DND-41 (cell line): ENCODE data around the gene TMEM132C.

Experiments
- EZH2 ChIP-seq: IDR thresholded peaks from 3 replicates; pipeline ENCODE4 v1.6.1; 2012; ENCODE audit warnings: borderline replicate concordance, low read depth, mild to moderate bottlenecking, moderate library complexity, low read length, inconsistent platforms; ENCODE audit not compliant: severe bottlenecking
- TF ChIP-seq, protein P1 (sequence below): IDR thresholded peaks from 2 replicates; pipeline ENCODE4 v1.5.1; 2012; ENCODE audit warnings: borderline replicate concordance, low read length, moderate library complexity, mild to moderate bottlenecking; ENCODE audit not compliant: poor library complexity, severe bottlenecking; ENCODE audit errors: extremely low read depth

DNA sequence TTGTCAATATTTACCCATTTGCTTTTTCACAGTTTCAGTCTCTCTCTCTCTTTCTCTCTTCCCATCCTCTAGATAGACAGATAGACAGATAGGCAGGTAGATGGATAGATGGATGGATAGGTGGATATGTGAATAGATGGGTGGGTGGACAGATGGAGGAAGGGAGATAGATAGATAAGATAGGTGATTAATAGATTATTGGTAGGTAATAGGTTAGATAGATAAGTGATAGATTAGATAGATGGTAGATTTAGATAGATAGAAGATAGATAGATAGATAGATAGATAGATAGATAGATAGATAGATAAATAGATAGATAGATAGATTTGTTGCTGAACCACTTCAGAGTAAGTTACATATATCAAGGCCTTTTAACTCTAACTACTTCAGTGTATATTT is 408.6 kb downstream of the TMEM132C start:
- TF ChIP-seq, protein P1, sequence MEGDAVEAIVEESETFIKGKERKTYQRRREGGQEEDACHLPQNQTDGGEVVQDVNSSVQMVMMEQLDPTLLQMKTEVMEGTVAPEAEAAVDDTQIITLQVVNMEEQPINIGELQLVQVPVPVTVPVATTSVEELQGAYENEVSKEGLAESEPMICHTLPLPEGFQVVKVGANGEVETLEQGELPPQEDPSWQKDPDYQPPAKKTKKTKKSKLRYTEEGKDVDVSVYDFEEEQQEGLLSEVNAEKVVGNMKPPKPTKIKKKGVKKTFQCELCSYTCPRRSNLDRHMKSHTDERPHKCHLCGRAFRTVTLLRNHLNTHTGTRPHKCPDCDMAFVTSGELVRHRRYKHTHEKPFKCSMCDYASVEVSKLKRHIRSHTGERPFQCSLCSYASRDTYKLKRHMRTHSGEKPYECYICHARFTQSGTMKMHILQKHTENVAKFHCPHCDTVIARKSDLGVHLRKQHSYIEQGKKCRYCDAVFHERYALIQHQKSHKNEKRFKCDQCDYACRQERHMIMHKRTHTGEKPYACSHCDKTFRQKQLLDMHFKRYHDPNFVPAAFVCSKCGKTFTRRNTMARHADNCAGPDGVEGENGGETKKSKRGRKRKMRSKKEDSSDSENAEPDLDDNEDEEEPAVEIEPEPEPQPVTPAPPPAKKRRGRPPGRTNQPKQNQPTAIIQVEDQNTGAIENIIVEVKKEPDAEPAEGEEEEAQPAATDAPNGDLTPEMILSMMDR = no peak
- TF ChIP-seq EZH2 = no peak
